Measurements from ENCODE around the gene TARBP1.

Gene TARBP1

DNA sequence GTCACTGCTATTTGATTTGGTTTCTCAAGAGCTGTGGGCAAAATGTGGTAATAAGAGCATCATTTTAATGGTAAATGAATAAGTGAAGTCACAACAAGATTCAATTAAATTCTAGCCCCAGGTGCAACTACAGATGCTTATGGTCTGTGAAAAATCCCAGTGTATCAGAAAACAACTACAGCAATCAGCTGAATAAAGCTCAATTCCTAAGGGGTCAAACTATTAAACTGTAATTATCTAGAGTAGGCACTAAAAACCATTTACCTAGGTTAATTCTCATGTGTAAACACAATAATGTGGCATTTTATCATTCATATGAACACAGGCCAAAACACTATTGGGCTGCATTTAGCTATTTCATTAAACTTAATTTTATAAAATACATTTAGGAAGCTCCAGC, 9.6 kb downstream of the TARBP1 start:
- TF ChIP-seq ZFX (IDR thresholded peaks at IDR 0.05; ENCODE audit: borderline replicate concordance), result no peak
- TF ChIP-seq, protein P1, sequence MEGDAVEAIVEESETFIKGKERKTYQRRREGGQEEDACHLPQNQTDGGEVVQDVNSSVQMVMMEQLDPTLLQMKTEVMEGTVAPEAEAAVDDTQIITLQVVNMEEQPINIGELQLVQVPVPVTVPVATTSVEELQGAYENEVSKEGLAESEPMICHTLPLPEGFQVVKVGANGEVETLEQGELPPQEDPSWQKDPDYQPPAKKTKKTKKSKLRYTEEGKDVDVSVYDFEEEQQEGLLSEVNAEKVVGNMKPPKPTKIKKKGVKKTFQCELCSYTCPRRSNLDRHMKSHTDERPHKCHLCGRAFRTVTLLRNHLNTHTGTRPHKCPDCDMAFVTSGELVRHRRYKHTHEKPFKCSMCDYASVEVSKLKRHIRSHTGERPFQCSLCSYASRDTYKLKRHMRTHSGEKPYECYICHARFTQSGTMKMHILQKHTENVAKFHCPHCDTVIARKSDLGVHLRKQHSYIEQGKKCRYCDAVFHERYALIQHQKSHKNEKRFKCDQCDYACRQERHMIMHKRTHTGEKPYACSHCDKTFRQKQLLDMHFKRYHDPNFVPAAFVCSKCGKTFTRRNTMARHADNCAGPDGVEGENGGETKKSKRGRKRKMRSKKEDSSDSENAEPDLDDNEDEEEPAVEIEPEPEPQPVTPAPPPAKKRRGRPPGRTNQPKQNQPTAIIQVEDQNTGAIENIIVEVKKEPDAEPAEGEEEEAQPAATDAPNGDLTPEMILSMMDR (IDR thresholded peaks at IDR 0.05), result no peak
- no peak overlapping the region for H3K27ac ChIP-seq

DNA sequence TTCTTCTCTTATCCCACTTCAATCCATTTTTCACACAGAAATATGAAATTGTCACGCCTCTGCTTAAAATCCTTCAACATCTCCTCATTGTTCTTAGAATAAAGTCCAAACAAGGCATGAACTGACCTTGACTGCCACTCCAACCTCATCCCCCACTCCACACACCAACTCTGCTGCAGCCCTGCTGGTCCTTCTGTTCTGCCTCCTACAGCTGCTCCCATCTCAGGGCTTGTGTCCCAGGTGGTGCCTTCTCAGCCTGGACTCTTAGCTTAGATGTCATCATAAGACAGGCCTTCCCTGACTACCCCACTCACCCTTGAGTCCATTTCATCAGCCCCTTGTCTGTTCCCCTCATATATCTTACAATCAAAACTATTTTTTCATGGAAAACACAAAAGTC, 10.4 kb downstream of the TARBP1 start:
- TF ChIP-seq ZFX (IDR thresholded peaks at IDR 0.05; ENCODE audit: borderline replicate concordance), result no peak
- TF ChIP-seq, protein P1 (IDR thresholded peaks at IDR 0.05), result no peak
- H3K27ac ChIP-seq, result no peak overlapping the region

DNA sequence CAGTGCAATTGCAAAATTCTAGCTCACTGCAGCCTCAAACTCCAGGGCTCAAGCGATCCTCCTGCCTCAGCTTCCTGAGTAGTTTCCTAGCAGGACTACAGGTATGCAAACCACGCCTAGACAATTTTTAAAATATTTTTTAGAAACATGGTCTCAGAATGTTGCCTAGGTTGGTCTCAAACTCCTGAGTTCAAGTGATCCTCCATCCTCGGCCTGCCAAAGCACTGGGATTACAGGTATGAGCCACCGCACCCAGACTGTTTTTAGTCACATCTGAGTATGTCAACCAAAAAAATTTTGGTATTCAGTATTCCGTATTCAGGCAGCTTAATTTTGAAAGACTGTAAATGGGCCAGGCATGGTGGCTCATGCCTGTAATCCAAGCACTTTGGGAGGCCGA, 11.2 kb downstream of the TARBP1 start:
- TF ChIP-seq, protein P1 (IDR thresholded peaks at IDR 0.05), result no peak
- no peak for TF ChIP-seq ZFX (IDR thresholded peaks at IDR 0.05; ENCODE audit: borderline replicate concordance)
- H3K27ac ChIP-seq, result no peak overlapping the region

DNA sequence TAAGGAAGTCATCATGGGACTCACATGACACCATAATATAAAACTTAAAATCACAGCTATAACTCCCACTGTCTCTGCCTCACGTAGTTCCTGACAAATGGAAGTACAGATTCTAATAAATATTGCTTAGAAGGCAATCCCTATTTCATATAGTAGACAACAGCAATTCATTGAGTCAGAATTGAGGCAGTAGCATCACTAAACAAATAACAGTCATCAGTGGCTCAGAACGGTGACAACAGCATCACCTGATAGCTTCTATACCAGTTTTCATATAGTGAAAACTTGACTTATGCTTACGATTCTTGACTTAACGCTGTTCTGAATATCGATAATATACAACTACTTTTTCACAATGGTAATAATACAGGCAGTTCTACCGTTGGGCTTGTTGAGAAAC, 12.0 kb downstream of the TARBP1 start:
- TF ChIP-seq, protein P1 (IDR thresholded peaks at IDR 0.05), result no peak
- no peak for TF ChIP-seq ZFX (IDR thresholded peaks at IDR 0.05; ENCODE audit: borderline replicate concordance)
- H3K27ac ChIP-seq, result no peak overlapping the region

GRCh38 chr1:234463749-234464148, 15.2 kb downstream of the TARBP1 start:
- TF ChIP-seq, protein P1 (IDR thresholded peaks at IDR 0.05), result no peak
- TF ChIP-seq ZFX (IDR thresholded peaks at IDR 0.05; ENCODE audit: borderline replicate concordance), result no peak
- no peak overlapping the region for H3K27ac ChIP-seq

DNA sequence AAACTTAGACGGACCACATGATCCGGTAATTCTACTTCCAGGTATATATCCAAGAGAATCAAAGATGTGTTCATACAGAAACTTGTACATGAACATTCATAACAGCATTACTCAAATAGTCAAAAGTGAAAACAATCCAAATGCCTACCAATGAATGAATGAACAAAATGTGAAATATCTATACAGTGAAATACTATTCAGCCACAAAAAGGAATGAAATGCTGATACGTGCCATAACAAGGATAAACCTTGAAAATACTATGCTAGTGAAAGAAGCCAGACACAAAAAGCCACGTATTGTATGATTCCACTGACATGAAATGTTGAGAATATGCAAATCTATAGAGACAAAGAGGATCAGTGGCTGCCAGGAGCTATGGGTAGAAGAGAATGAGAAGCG, 18.3 kb downstream of the TARBP1 start:
- TF ChIP-seq, protein P1 (IDR thresholded peaks at IDR 0.05), result no peak
- no peak for TF ChIP-seq ZFX (IDR thresholded peaks at IDR 0.05; ENCODE audit: borderline replicate concordance)
- H3K27ac ChIP-seq, result no peak overlapping the region

- peak overlapping the region; percentile 65 for H3K27ac ChIP-seq
- TF ChIP-seq, protein P1 (IDR thresholded peaks at IDR 0.05), result peak; percentile 47
- TF ChIP-seq ZFX (IDR thresholded peaks at IDR 0.05; ENCODE audit: borderline replicate concordance), result no peak
These were observed 20.5 kb downstream of the TARBP1 start for GRCh38 chr1:234458352-234459017.
